ENCODE measurements around the gene LCN2.

The LCN2 gene

GRCh38 chr9:128151309-128152132, 2.3 kb downstream of the LCN2 start:
- no peak for DNase-seq

- no peak for DNase-seq
These were observed 3.1 kb downstream of the LCN2 start for GRCh38 chr9:128152133-128153059.

GRCh38 chr9:128153060-128153946, 4.0 kb downstream of the LCN2 start:
- no peak for DNase-seq

- no peak for DNase-seq
These were observed 4.9 kb downstream of the LCN2 start for GRCh38 chr9:128153947-128154695.

GRCh38 chr9:128155736-128156500, 6.7 kb downstream of the LCN2 start:
- DNase-seq, result no peak

- DNase-seq, result peak; percentile 59
These were observed 10.2 kb downstream of the LCN2 start for GRCh38 chr9:128159522-128159783.

- DNase-seq, result peak; percentile 93
These were observed 10.7 kb downstream of the LCN2 start, which contains the start of gene BBLN for GRCh38 chr9:128159784-128160602. TSS of gene BBLN (plus strand) at chr9:128160265. CDS start at chr9:128160408, 143 bp downstream.

- DNase-seq, result no peak
These were observed 11.3 kb downstream of the LCN2 start for GRCh38 chr9:128160603-128160987.

- no peak for DNase-seq
These were observed 12.1 kb downstream of the LCN2 start for GRCh38 chr9:128161215-128161902.

GRCh38 chr9:128162215-128163026, 13.2 kb downstream of the LCN2 start:
- DNase-seq, result no peak

- no peak for DNase-seq
These were observed 13.8 kb downstream of the LCN2 start for GRCh38 chr9:128163027-128163515.

GRCh38 chr9:128163523-128164306, 14.5 kb downstream of the LCN2 start:
- DNase-seq, result no peak

GRCh38 chr9:128164307-128164885, 15.1 kb downstream of the LCN2 start:
- no peak for DNase-seq

- no peak for DNase-seq
These were observed 16.9 kb downstream of the LCN2 start for GRCh38 chr9:128166169-128166568.

GRCh38 chr9:128167209-128167608, 18.0 kb downstream of the LCN2 start:
- DNase-seq, result no peak

- DNase-seq, result no peak
These were observed 19.6 kb downstream of the LCN2 start for GRCh38 chr9:128168731-128169308.

GRCh38 chr9:128169492-128169891, 20.2 kb downstream of the LCN2 start:
- no peak for DNase-seq
